Natural killer cell (primary cell): ENCODE measurements around the gene TRANK1. TPM values are rescaled to one million over a fixed set of nuclear protein-coding genes. Genes with fewer than 3 reads are reported as not detected.

ENCODE experiments used
- ATAC-seq, 3 donors: fragments of 150-1000 bp in 2 of 3; fragments of 200-7000 bp in 1 of 3; cut with Tn5 transposase; 1 replicate in 1 of 3; 2 replicates in 2 of 3; pipeline ENCODE4 v1.10.0; 2021; ENCODE audit warnings: mild to moderate bottlenecking in 2 of 3, moderate library complexity in 2 of 3
- DNase-seq, 2 donors: peaks; one replicate each; pipeline versions ENCODE4 v3.0.0 to v3.0.0-alpha.2; 2013 to 2021; ENCODE audit warnings: mixed read lengths in 1 of 2
- H3K27ac ChIP-seq: one replicate; pipeline ENCODE4 v1.5.1; 2013; ENCODE audit warnings: mild to moderate bottlenecking, low read length
- H3K27me3 ChIP-seq: one replicate; pipeline ENCODE4 v1.6.1; 2013; ENCODE audit warnings: low read length; ENCODE audit not compliant: control insufficient read depth, insufficient read depth
- H3K36me3 ChIP-seq: one replicate; pipeline ENCODE4 v1.6.1; 2013; ENCODE audit warnings: low read length; ENCODE audit not compliant: control insufficient read depth, insufficient read depth
- H3K4me1 ChIP-seq: one replicate; pipeline ENCODE4 v1.6.1; 2013; ENCODE audit warnings: low read length; ENCODE audit not compliant: control insufficient read depth, insufficient read depth
- H3K4me3 ChIP-seq: one replicate; pipeline ENCODE4 v1.5.1; 2013; ENCODE audit warnings: low read length
- H3K9me3 ChIP-seq: one replicate; pipeline ENCODE4 v1.6.1; 2013; ENCODE audit warnings: low read length; ENCODE audit not compliant: control insufficient read depth, insufficient read depth
- H3K27ac Mint-ChIP-seq, 2 donors: one replicate each; pipeline ENCODE4 v1.8.0; 2022; ENCODE audit warnings: mild to moderate bottlenecking in 2 of 2, mixed read lengths in 2 of 2, moderate library complexity in 1 of 2
- H3K27me3 Mint-ChIP-seq, 2 donors: one replicate each; pipeline ENCODE4 v1.8.0; 2022; ENCODE audit warnings: low read depth in 2 of 2, mixed read lengths in 2 of 2
- H3K36me3 Mint-ChIP-seq: one replicate; pipeline ENCODE4 v1.8.0; 2022; ENCODE audit warnings: mixed read lengths
- H3K4me1 Mint-ChIP-seq, 2 donors: one replicate each; pipeline ENCODE4 v1.8.0; 2022; ENCODE audit warnings: mixed read lengths in 2 of 2
- H3K4me3 Mint-ChIP-seq: one replicate; pipeline ENCODE4 v1.8.0; 2022; ENCODE audit warnings: mild to moderate bottlenecking, moderate library complexity, mixed read lengths
- H3K9me3 Mint-ChIP-seq, 2 donors: one replicate each; pipeline ENCODE4 v1.8.0; 2022; ENCODE audit warnings: mixed read lengths in 2 of 2
- WGBS: methylation state at CpG from one replicate; pipeline ENCODE4 v1.1.7; 2013; ENCODE audit warnings: missing lambda C conversion rate; ENCODE audit not compliant: insufficient coverage; 5-methylcytosine and 5-hydroxymethylcytosine counted together
- intact Hi-C: fragments of 100-400 bp; cut with micrococcal nuclease; formaldehyde crosslinking; loops from one replicate; pipeline ENCODE4 v1.14.2; 2022
- total RNA-seq, 4 donors: library from RNA; stranded (reverse); fragments of 120-200 nt in 1 of 4; gene quantifications; one replicate each; pipeline versions ENCODE4 v1.2.3 to v1.2.4, GENCODE V29; 2013 to 2022
- TF ChIP-seq, protein P1 (sequence below): fragments of 200-600 bp; IDR thresholded peaks from one replicate; pipeline ENCODE4 v1.8.0; 2022; ENCODE audit warnings: antibody characterized with exemption

TRANK1 gene
- total RNA-seq, 3 donors from 2014 or later (not counting 1 experiment from before 2014, with no cell fraction given): 105 to 158 (median 139) TPM

DNA sequence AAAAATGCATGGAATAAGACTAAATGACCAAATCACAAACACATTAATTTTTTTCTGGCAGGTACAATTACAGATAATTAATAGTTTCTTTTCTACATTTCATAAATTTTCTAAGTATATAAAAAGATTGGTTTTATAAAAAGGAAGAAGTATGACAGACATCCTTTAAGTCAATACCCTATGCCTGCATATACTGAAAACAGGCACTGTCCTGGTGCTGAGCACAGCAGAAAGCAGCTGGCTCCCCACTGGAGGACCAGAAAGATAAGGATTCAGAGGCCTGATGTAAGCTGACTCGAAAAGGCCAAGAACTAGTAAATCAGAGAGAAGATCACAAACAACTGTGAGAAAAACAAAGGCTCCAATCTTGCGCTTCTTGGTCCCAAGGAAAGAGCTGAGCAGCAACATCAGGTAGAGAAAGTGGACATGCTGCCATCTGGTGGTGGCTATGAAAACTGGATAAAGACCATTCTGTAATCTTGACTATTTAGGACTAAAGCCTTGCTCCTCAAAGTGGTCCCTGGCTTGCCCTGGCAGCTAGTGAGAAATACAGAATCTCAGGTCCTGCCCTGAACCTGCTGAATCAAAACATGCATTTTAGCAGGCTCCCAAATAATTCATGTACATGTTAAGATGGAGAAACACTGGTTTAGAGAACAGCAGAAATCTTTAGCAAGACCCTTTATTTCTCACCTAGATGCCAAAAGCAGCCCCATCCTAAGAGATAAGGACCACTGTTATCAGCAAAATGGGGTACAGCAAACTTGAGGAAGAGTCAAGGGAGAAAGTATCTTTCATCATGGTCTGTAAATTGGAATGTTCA lies 76.0 kb downstream of the TRANK1 start:
- Mint-ChIP-seq H3K27me3 (no peaks in the 10 kb centered on the region), H3K27ac (peak overlapping the region; percentile 9 to 71), H3K4me3 (no peak overlapping the region), H3K36me3 (peaks cover 8% of the 10 kb centered on the region), H3K4me1 (peaks cover 42 to 43% of the 10 kb centered on the region in 2 donors), H3K9me3 (no peaks in the 10 kb centered on the region)
- DNase-seq (peak in 1 of 2 donors; percentile 86), ATAC-seq (peak; percentile 77 to 89 (median 83))
- Histone ChIP-seq H3K9me3 (no peaks in the 10 kb centered on the region), H3K27ac (no peak overlapping the region), H3K4me1 (peaks cover 8% of the 10 kb centered on the region), H3K4me3 (no peak overlapping the region), H3K36me3 (peaks cover 49% of the 10 kb centered on the region), H3K27me3 (no peaks in the 10 kb centered on the region)
- 41% methylated on average over 2 of the region's 2 CpGs for WGBS
- TF ChIP-seq, protein P1, sequence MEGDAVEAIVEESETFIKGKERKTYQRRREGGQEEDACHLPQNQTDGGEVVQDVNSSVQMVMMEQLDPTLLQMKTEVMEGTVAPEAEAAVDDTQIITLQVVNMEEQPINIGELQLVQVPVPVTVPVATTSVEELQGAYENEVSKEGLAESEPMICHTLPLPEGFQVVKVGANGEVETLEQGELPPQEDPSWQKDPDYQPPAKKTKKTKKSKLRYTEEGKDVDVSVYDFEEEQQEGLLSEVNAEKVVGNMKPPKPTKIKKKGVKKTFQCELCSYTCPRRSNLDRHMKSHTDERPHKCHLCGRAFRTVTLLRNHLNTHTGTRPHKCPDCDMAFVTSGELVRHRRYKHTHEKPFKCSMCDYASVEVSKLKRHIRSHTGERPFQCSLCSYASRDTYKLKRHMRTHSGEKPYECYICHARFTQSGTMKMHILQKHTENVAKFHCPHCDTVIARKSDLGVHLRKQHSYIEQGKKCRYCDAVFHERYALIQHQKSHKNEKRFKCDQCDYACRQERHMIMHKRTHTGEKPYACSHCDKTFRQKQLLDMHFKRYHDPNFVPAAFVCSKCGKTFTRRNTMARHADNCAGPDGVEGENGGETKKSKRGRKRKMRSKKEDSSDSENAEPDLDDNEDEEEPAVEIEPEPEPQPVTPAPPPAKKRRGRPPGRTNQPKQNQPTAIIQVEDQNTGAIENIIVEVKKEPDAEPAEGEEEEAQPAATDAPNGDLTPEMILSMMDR: peak; percentile 88
- intact Hi-C loops: loop anchor here (1.0 kb wide), 1 partner anchor 140 kb away; no protein-coding TSS in a partner anchor

DNA sequence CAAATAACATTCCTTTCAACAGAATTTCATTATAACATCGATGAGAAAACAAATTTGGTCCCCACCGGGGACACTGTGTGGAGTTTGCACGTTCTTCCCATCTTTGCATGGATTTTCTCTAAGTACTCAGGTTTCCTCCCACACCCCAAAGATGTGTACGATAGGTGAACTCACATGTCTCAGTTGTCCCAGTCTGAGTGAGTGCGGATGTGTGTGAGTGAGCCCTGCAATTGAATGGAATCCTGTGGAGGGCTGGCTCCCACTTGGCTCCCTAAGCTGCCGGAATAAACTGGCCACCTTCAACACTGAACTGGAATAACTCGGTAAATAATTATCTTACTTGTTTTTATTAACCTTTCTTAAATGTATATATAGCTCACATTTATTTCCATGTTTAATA lies 77.0 kb downstream of the TRANK1 start:
- Histone ChIP-seq H3K27ac (no peak overlapping the region), H3K27me3 (no peaks in the 10 kb centered on the region), H3K36me3 (peaks cover 47% of the 10 kb centered on the region), H3K4me3 (no peak overlapping the region), H3K9me3 (no peaks in the 10 kb centered on the region), H3K4me1 (peaks cover 8% of the 10 kb centered on the region)
- TF ChIP-seq, protein P1: no peak
- Mint-ChIP-seq H3K36me3 (peaks cover 9% of the 10 kb centered on the region), H3K9me3 (no peaks in the 10 kb centered on the region), H3K4me1 (peaks cover 39 to 41% of the 10 kb centered on the region in 2 donors), H3K27ac (no peak overlapping the region), H3K27me3 (no peaks in the 10 kb centered on the region), H3K4me3 (no peak overlapping the region)
- 97% methylated on average over 6 of the region's 7 CpGs for WGBS
- intact Hi-C loops: no loop called here
- ATAC-seq (no peak), DNase-seq (no peak)

DNA sequence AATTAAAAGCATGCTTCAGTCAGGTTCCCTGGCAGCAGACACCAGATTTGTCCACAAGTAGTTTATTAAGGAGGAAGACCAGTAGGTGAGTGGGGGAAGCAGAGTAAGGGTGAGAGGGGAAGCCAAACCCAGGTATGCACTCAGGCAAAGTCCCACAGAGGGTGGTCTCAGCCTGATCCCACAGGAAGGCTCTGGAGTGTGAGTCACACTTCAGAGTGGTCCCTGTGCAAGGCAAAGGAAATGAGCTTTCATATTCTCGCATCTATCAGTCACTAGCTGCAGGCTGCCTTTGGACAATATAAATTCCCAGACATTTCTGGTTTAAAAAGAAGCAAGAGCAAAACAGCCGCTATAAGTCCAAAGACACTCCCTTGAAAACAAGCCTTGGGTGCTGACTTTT lies 78.5 kb downstream of the TRANK1 start:
- DNase-seq (no peak), ATAC-seq (no peak)
- WGBS: 76% methylated on average over 2 of the region's 2 CpGs
- Mint-ChIP-seq H3K9me3 (no peaks in the 10 kb centered on the region), H3K4me1 (peaks cover 32 to 39% of the 10 kb centered on the region in 2 donors), H3K27me3 (no peaks in the 10 kb centered on the region), H3K36me3 (peaks cover 18% of the 10 kb centered on the region), H3K27ac (peak overlapping the region; percentile 51 to 73), H3K4me3 (no peak overlapping the region)
- H3K36me3 ChIP-seq: peaks cover 47% of the 10 kb centered on the region
- H3K4me3 ChIP-seq: no peak overlapping the region
- TF ChIP-seq, protein P1: no peak
- no peaks in the 10 kb centered on the region for H3K27me3 ChIP-seq
- intact Hi-C loops: no loop called here
- H3K27ac ChIP-seq: no peak overlapping the region
- peaks cover 8% of the 10 kb centered on the region for H3K4me1 ChIP-seq
- H3K9me3 ChIP-seq: no peaks in the 10 kb centered on the region
